HG03457 (cell line): ENCODE measurements around the gene PLD1.
"Not testable (repeated sequence)": the region's sequence is repeated elsewhere in the genome, so short reads cannot be mapped to it uniquely, and the experiment has no call there.

ENCODE experiments used
- ATAC-seq: cut with Tn5 transposase; IDR thresholded peaks from one replicate; pipeline ENCODE4 v1.9.1; 2021; ENCODE audit warnings: moderate number of reproducible peaks; ENCODE audit not compliant: unreplicated experiment

Gene PLD1

GRCh38 chr3:171817074-171817800 is 7.0 kb upstream of the PLD1 start:
- no peak for ATAC-seq

- no peak for ATAC-seq
Observed at GRCh38 chr3:171815973-171816595, 5.8 kb upstream of the PLD1 start.

GRCh38 chr3:171814662-171815061 is 4.4 kb upstream of the PLD1 start:
- not testable (repeated sequence) for ATAC-seq

GRCh38 chr3:171813897-171814460 is 3.7 kb upstream of the PLD1 start:
- ATAC-seq = no peak

GRCh38 chr3:171813278-171813896 is 3.1 kb upstream of the PLD1 start:
- ATAC-seq = no peak

GRCh38 chr3:171812811-171813210 is 2.5 kb upstream of the PLD1 start:
- no peak for ATAC-seq

- no peak for ATAC-seq
Observed at GRCh38 chr3:171811913-171812335, 1.6 kb upstream of the PLD1 start.

- ATAC-seq = no peak
Observed at GRCh38 chr3:171811295-171811912, 1.1 kb upstream of the PLD1 start.

GRCh38 chr3:171810629-171811294 is 479 bp upstream of the PLD1 start:
- ATAC-seq = no peak

GRCh38 chr3:171809611-171809860 is 747 bp downstream of the PLD1 start:
- peak; percentile 18 for ATAC-seq

- ATAC-seq = no peak
Observed at GRCh38 chr3:171807806-171808205, 2.5 kb downstream of the PLD1 start.

GRCh38 chr3:171807129-171807675 is 3.1 kb downstream of the PLD1 start:
- no peak for ATAC-seq

- no peak for ATAC-seq
Observed at GRCh38 chr3:171806200-171807128, 3.8 kb downstream of the PLD1 start.

GRCh38 chr3:171805687-171806086 is 4.6 kb downstream of the PLD1 start:
- ATAC-seq = no peak

- ATAC-seq = no peak
Observed at GRCh38 chr3:171804618-171805389, 5.5 kb downstream of the PLD1 start.

- ATAC-seq = no peak
Observed at GRCh38 chr3:171803044-171803443, 7.2 kb downstream of the PLD1 start.

GRCh38 chr3:171802590-171802956 is 7.7 kb downstream of the PLD1 start:
- ATAC-seq = no peak

- no peak for ATAC-seq
Observed at GRCh38 chr3:171801738-171802589, 8.3 kb downstream of the PLD1 start.
